Measurements from ENCODE around the gene MAPT. TPM values are rescaled to one million over a fixed set of nuclear protein-coding genes. Genes with fewer than 3 reads are reported as not detected.

MAPT gene
- total and polyA plus RNA-seq, 4 experiments from 2014 or later = 0.22 to 2.1 (median 1.1) TPM

GRCh38 chr17:46039592-46040186, 145.3 kb downstream of the MAPT start:
- intact Hi-C loops (cut with micrococcal nuclease) = loop anchor here (10.0 kb wide), 1 partner anchor 65 kb away; no protein-coding TSS in a partner anchor
- H3K9me3 Mint-ChIP-seq = peaks cover 0 to 4% (median 0%) of the 10 kb centered on the region in 8 donors

GRCh38 chr17:46042246-46042645, 147.9 kb downstream of the MAPT start:
- no peaks in the 10 kb centered on the region for H3K27me3 Mint-ChIP-seq
- peak overlapping the region in 1 of 7 donors; percentile 42 for H3K27ac Mint-ChIP-seq
- ChIA-PET CTCF (ENCODE audit: partially characterized antibody) (interaction anchor here (1.0 to 4.4 kb wide), 5 partner anchors 20 to 169 kb away, joined by 3 to 112 read pairs (median 30); partner anchors contain the start of gene KANSL1), POLR2A (ENCODE audit: partially characterized antibody) (no interaction called here)
- peaks cover 9 to 17% (median 15%) of the 10 kb centered on the region in 4 donors for H3K4me1 Mint-ChIP-seq
- Histone ChIP-seq H3K9me3 (ENCODE audit: control insufficient read depth in 1 of 2, low read length in 2 of 2) (no peaks in the 10 kb centered on the region), H3K4me3 (ENCODE audit: low read length in 2 of 2) (no peak overlapping the region), H3K36me3 (ENCODE audit: insufficient read depth, low read length) (peaks cover 76% of the 10 kb centered on the region), H3K4me1 (ENCODE audit: insufficient read depth, low read length) (no peaks in the 10 kb centered on the region), H3K27me3 (ENCODE audit: insufficient read depth, low read length) (no peaks in the 10 kb centered on the region), H3K27ac (ENCODE audit: low read depth, low read length) (no peak overlapping the region)
- DNase-seq = no peak
- intact Hi-C loops (cut with micrococcal nuclease) = loop anchor here (10.0 kb wide), 1 partner anchor 63 kb away; no protein-coding TSS in a partner anchor
- H3K36me3 Mint-ChIP-seq = peaks cover 48 to 81% of the 10 kb centered on the region in 2 donors
- H3K4me3 Mint-ChIP-seq = no peak overlapping the region
- H3K9me3 Mint-ChIP-seq = peaks cover 0 to 4% (median 0%) of the 10 kb centered on the region in 8 donors

More at GRCh38 chr17:46039592-46040186, 145.3 kb downstream of the MAPT start:
- CTCF ChIA-PET (ENCODE audit: partially characterized antibody) = interaction anchor here (0.7 to 1.8 kb wide), 4 partner anchors 153 to 174 kb away, joined by 4 to 9 read pairs (median 4); partner anchors contain the start of gene KANSL1
- Histone ChIP-seq H3K27me3 (ENCODE audit: insufficient read depth, low read length) (no peaks in the 10 kb centered on the region), H3K36me3 (ENCODE audit: insufficient read depth, low read length) (peaks cover 87% of the 10 kb centered on the region), H3K4me3 (ENCODE audit: low read length in 2 of 2) (no peak overlapping the region), H3K9me3 (ENCODE audit: control insufficient read depth in 1 of 2, low read length in 2 of 2) (no peaks in the 10 kb centered on the region), H3K27ac (ENCODE audit: low read depth, low read length) (no peak overlapping the region), H3K4me1 (ENCODE audit: insufficient read depth, low read length) (peaks cover 7% of the 10 kb centered on the region)
- H3K27ac Mint-ChIP-seq = no peak overlapping the region
- DNase-seq = no peak
- POLR2A ChIA-PET (ENCODE audit: partially characterized antibody) = interaction anchor here (1.4 to 1.8 kb wide), 2 partner anchors 147 to 153 kb away, joined by 3 to 5 read pairs; partner anchors contain the start of gene KANSL1
- no peaks in the 10 kb centered on the region for H3K27me3 Mint-ChIP-seq
- peaks cover 61 to 88% of the 10 kb centered on the region in 2 donors for H3K36me3 Mint-ChIP-seq
- peaks cover 14 to 20% (median 17%) of the 10 kb centered on the region in 4 donors for H3K4me1 Mint-ChIP-seq
- no peak overlapping the region for H3K4me3 Mint-ChIP-seq

- intact Hi-C loops (cut with micrococcal nuclease) = loop anchor here (10.0 kb wide), 1 partner anchor 62 kb away; no protein-coding TSS in a partner anchor
- Histone ChIP-seq H3K4me1 (ENCODE audit: insufficient read depth, low read length) (no peaks in the 10 kb centered on the region), H3K9me3 (ENCODE audit: control insufficient read depth in 1 of 2, low read length in 2 of 2) (no peaks in the 10 kb centered on the region), H3K27ac (ENCODE audit: low read depth, low read length) (no peak overlapping the region), H3K36me3 (ENCODE audit: insufficient read depth, low read length) (peaks cover 71% of the 10 kb centered on the region), H3K4me3 (ENCODE audit: low read length in 2 of 2) (no peak overlapping the region), H3K27me3 (ENCODE audit: insufficient read depth, low read length) (no peaks in the 10 kb centered on the region)
- Mint-ChIP-seq H3K36me3 (peaks cover 47 to 80% of the 10 kb centered on the region in 2 donors), H3K9me3 (peaks cover 0 to 4% (median 0%) of the 10 kb centered on the region in 8 donors), H3K27ac (peak overlapping the region in 4 of 7 donors; percentile 3 to 69 (median 10)), H3K27me3 (no peaks in the 10 kb centered on the region), H3K4me3 (no peak overlapping the region), H3K4me1 (peaks cover 9 to 17% (median 14%) of the 10 kb centered on the region in 4 donors)
- ChIA-PET POLR2A (ENCODE audit: partially characterized antibody) (interaction anchor here (1.0 to 2.8 kb wide), 2 partner anchors 23 to 151 kb away, joined by 3 to 19 read pairs; partner anchors contain the start of gene KANSL1), CTCF (ENCODE audit: partially characterized antibody) (interaction anchor here (1.0 to 4.4 kb wide), 6 partner anchors 40 to 168 kb away, joined by 3 to 112 read pairs (median 18); partner anchors contain the start of gene KANSL1)
- DNase-seq = no peak
Observed at GRCh38 chr17:46042925-46043324, 148.6 kb downstream of the MAPT start.

GRCh38 chr17:46043606-46044005, 149.3 kb downstream of the MAPT start:
- Mint-ChIP-seq H3K27ac (peak overlapping the region in 5 of 7 donors; percentile 19 to 69 (median 48)), H3K36me3 (peaks cover 41 to 78% of the 10 kb centered on the region in 2 donors), H3K27me3 (no peaks in the 10 kb centered on the region), H3K9me3 (peaks cover 0 to 4% (median 0%) of the 10 kb centered on the region in 8 donors), H3K4me3 (no peak overlapping the region), H3K4me1 (peaks cover 9 to 17% (median 14%) of the 10 kb centered on the region in 4 donors)
- Histone ChIP-seq H3K4me1 (ENCODE audit: insufficient read depth, low read length) (no peaks in the 10 kb centered on the region), H3K36me3 (ENCODE audit: insufficient read depth, low read length) (peaks cover 64% of the 10 kb centered on the region), H3K27ac (ENCODE audit: low read depth, low read length) (no peak overlapping the region), H3K27me3 (ENCODE audit: insufficient read depth, low read length) (no peaks in the 10 kb centered on the region), H3K9me3 (ENCODE audit: control insufficient read depth in 1 of 2, low read length in 2 of 2) (no peaks in the 10 kb centered on the region), H3K4me3 (ENCODE audit: low read length in 2 of 2) (no peak overlapping the region)
- POLR2A ChIA-PET (ENCODE audit: partially characterized antibody) = interaction anchor here (1.0 to 2.8 kb wide), 3 partner anchors 24 to 169 kb away, joined by 3 to 19 read pairs (median 11); partner anchors contain the start of gene KANSL1
- CTCF ChIA-PET (ENCODE audit: partially characterized antibody) = interaction anchor here (0.6 to 4.4 kb wide), 25 partner anchors 7 to 1052 kb away, joined by 3 to 112 read pairs (median 5); partner anchors contain the start of gene KANSL1
- intact Hi-C loops (cut with micrococcal nuclease) = loop anchor here (1.0 to 10.0 kb wide), 4 partner anchors 41 to 170 kb away; no protein-coding TSS in a partner anchor
- DNase-seq = no peak

GRCh38 chr17:46044286-46044928, 150.1 kb downstream of the MAPT start:
- Histone ChIP-seq H3K4me1 (ENCODE audit: insufficient read depth, low read length) (no peaks in the 10 kb centered on the region), H3K4me3 (ENCODE audit: low read length in 2 of 2) (no peak overlapping the region), H3K27ac (ENCODE audit: low read depth, low read length) (no peak overlapping the region), H3K9me3 (ENCODE audit: control insufficient read depth in 1 of 2, low read length in 2 of 2) (no peaks in the 10 kb centered on the region), H3K27me3 (ENCODE audit: insufficient read depth, low read length) (no peaks in the 10 kb centered on the region), H3K36me3 (ENCODE audit: insufficient read depth, low read length) (peaks cover 59% of the 10 kb centered on the region)
- peak overlapping the region in 1 of 8 donors; percentile 13 for H3K4me3 Mint-ChIP-seq
- intact Hi-C loops (cut with micrococcal nuclease) = loop anchor here (1.0 to 10.0 kb wide), 4 partner anchors 42 to 169 kb away; no protein-coding TSS in a partner anchor
- H3K27ac Mint-ChIP-seq = peak overlapping the region; percentile 4 to 94 (median 69)
- H3K4me1 Mint-ChIP-seq = peaks cover 9 to 18% (median 14%) of the 10 kb centered on the region in 4 donors
- no peaks in the 10 kb centered on the region for H3K27me3 Mint-ChIP-seq
- ChIA-PET POLR2A (ENCODE audit: partially characterized antibody) (interaction anchor here (0.9 to 2.8 kb wide), 6 partner anchors 16 to 168 kb away, joined by 3 to 19 read pairs (median 4); partner anchors contain the start of gene KANSL1), CTCF (ENCODE audit: partially characterized antibody) (interaction anchor here (0.6 to 4.4 kb wide), 39 partner anchors 8 to 1051 kb away, joined by 3 to 112 read pairs (median 4); partner anchors contain the start of gene KANSL1)
- peaks cover 0 to 2% (median 0%) of the 10 kb centered on the region in 8 donors for H3K9me3 Mint-ChIP-seq
- H3K36me3 Mint-ChIP-seq = peaks cover 37 to 72% of the 10 kb centered on the region in 2 donors
- DNase-seq = peak; percentile 42 to 65 (median 50)

GRCh38 chr17:46044989-46045388, 150.6 kb downstream of the MAPT start:
- Mint-ChIP-seq H3K27me3 (no peaks in the 10 kb centered on the region), H3K9me3 (no peaks in the 10 kb centered on the region), H3K4me3 (no peak overlapping the region), H3K27ac (peak overlapping the region in 3 of 7 donors; percentile 4 to 37 (median 10)), H3K4me1 (peaks cover 9 to 16% (median 15%) of the 10 kb centered on the region in 4 donors), H3K36me3 (peaks cover 35 to 71% of the 10 kb centered on the region in 2 donors)
- Histone ChIP-seq H3K36me3 (ENCODE audit: insufficient read depth, low read length) (peaks cover 58% of the 10 kb centered on the region), H3K4me1 (ENCODE audit: insufficient read depth, low read length) (no peaks in the 10 kb centered on the region), H3K4me3 (ENCODE audit: low read length in 2 of 2) (no peak overlapping the region), H3K27ac (ENCODE audit: low read depth, low read length) (no peak overlapping the region), H3K9me3 (ENCODE audit: control insufficient read depth in 1 of 2, low read length in 2 of 2) (no peaks in the 10 kb centered on the region), H3K27me3 (ENCODE audit: insufficient read depth, low read length) (no peaks in the 10 kb centered on the region)
- intact Hi-C loops (cut with micrococcal nuclease) = loop anchor here (1.0 to 10.0 kb wide), 4 partner anchors 43 to 168 kb away; no protein-coding TSS in a partner anchor
- CTCF ChIA-PET (ENCODE audit: partially characterized antibody) = interaction anchor here (0.8 to 4.4 kb wide), 33 partner anchors 8 to 215 kb away, joined by 3 to 112 read pairs (median 4); partner anchors contain the start of gene KANSL1
- POLR2A ChIA-PET (ENCODE audit: partially characterized antibody) = interaction anchor here (0.9 to 2.8 kb wide), 6 partner anchors 16 to 168 kb away, joined by 3 to 19 read pairs (median 4); partner anchors contain the start of gene KANSL1
- no peak for DNase-seq
